Stimulated activated CD8-positive, alpha-beta memory T cell treated with anti-CD3 and anti-CD28 coated beads, Interleukin-15, amount 100 ng/mL, for 48 hours (primary cell): ENCODE results near the gene PDLIM7.
"Not testable (repeated sequence)": the region's sequence is repeated elsewhere in the genome, so short reads cannot be mapped to it uniquely, and the experiment has no call there.

Experiments used
- DNase-seq, 2 donors: peaks; one replicate each; pipeline ENCODE4 v3.0.0-alpha.2; 2020; ENCODE audit warnings: low read depth in 2 of 2

PDLIM7 gene

GRCh38 chr5:177497292-177498012 lies at the start of gene PDLIM7:
Gene PDLIM7 (minus strand): TSS chr5:177497604. CDS start chr5:177496512, 1,092 bp downstream.
- DNase-seq = peak; percentile 88 to 90

- DNase-seq = no peak
These were observed 48.9 kb upstream of the PDLIM7 start for GRCh38 chr5:177546258-177546741.

- no peak for DNase-seq
These were observed 48.3 kb upstream of the PDLIM7 start for GRCh38 chr5:177545487-177546257.

- DNase-seq = no peak
These were observed 45.5 kb upstream of the PDLIM7 start for GRCh38 chr5:177542816-177543465.

- no peak for DNase-seq
These were observed 43.0 kb upstream of the PDLIM7 start for GRCh38 chr5:177540438-177540837.

GRCh38 chr5:177539411-177539810 lies 42.0 kb upstream of the PDLIM7 start:
- no peak for DNase-seq

GRCh38 chr5:177538876-177539275 lies 41.5 kb upstream of the PDLIM7 start:
- DNase-seq = no peak

GRCh38 chr5:177537389-177538361 lies 40.3 kb upstream of the PDLIM7 start:
- DNase-seq = no peak

GRCh38 chr5:177536386-177536785 lies 39.0 kb upstream of the PDLIM7 start:
- no peak for DNase-seq

GRCh38 chr5:177535125-177535524 lies 37.7 kb upstream of the PDLIM7 start:
- DNase-seq = no peak

- not testable (repeated sequence) for DNase-seq
These were observed 37.0 kb upstream of the PDLIM7 start for GRCh38 chr5:177534433-177534832.

GRCh38 chr5:177531209-177531940 lies 34.0 kb upstream of the PDLIM7 start:
- DNase-seq = no peak

GRCh38 chr5:177530638-177531037 lies 33.2 kb upstream of the PDLIM7 start:
- no peak for DNase-seq

GRCh38 chr5:177529247-177530203 lies 32.1 kb upstream of the PDLIM7 start:
- no peak for DNase-seq

GRCh38 chr5:177528631-177529030 lies 31.2 kb upstream of the PDLIM7 start:
- DNase-seq = no peak

- no peak for DNase-seq
These were observed 30.2 kb upstream of the PDLIM7 start for GRCh38 chr5:177527595-177527994.

GRCh38 chr5:177526791-177527190 lies 29.4 kb upstream of the PDLIM7 start:
- DNase-seq = no peak

GRCh38 chr5:177526191-177526590 lies 28.8 kb upstream of the PDLIM7 start:
- no peak for DNase-seq

GRCh38 chr5:177524941-177525655 lies 27.7 kb upstream of the PDLIM7 start:
- DNase-seq = no peak
